Suppressor macrophage treated with lipopolysaccharide for 4 hours (primary cell): ENCODE data around the gene MEF2C.
"Not testable (repeated sequence)": the region's sequence is repeated elsewhere in the genome, so short reads cannot be mapped to it uniquely, and the experiment has no call there.

ENCODE experiments used
- DNase-seq: peaks from one replicate; pipeline ENCODE4 v3.0.0-alpha.2; 2020

Gene MEF2C

GRCh38 chr5:88883059-88883835, at the start of gene MEF2C:
Gene MEF2C (minus strand): TSS chr5:88883184. CDS start chr5:88823788, 59,396 bp downstream.
- peak; percentile 87 for DNase-seq

- DNase-seq: no peak
These were observed 49.6 kb upstream of the MEF2C start for GRCh38 chr5:88932541-88932940.

GRCh38 chr5:88930335-88930734, 47.4 kb upstream of the MEF2C start:
- DNase-seq: no peak

GRCh38 chr5:88929385-88929784, 46.4 kb upstream of the MEF2C start:
- DNase-seq: no peak

- no peak for DNase-seq
These were observed 43.8 kb upstream of the MEF2C start for GRCh38 chr5:88926774-88927173.

- no peak for DNase-seq
These were observed 42.9 kb upstream of the MEF2C start for GRCh38 chr5:88925692-88926490.

GRCh38 chr5:88924330-88924657, 41.3 kb upstream of the MEF2C start:
- DNase-seq: no peak

GRCh38 chr5:88923623-88924329, 40.8 kb upstream of the MEF2C start:
- no peak for DNase-seq

GRCh38 chr5:88912743-88913142, 29.8 kb upstream of the MEF2C start:
- DNase-seq: not testable (repeated sequence)

GRCh38 chr5:88911059-88911572, 28.1 kb upstream of the MEF2C start:
- DNase-seq: not testable (repeated sequence)

- DNase-seq: not testable (repeated sequence)
These were observed 21.5 kb upstream of the MEF2C start for GRCh38 chr5:88904478-88904877.

GRCh38 chr5:88903966-88904365, 21.0 kb upstream of the MEF2C start:
- not testable (repeated sequence) for DNase-seq

- not testable (repeated sequence) for DNase-seq
These were observed 18.1 kb upstream of the MEF2C start for GRCh38 chr5:88901077-88901476.

- no peak for DNase-seq
These were observed 16.2 kb upstream of the MEF2C start for GRCh38 chr5:88899096-88899737.

- no peak for DNase-seq
These were observed 14.8 kb upstream of the MEF2C start for GRCh38 chr5:88897748-88898147.

GRCh38 chr5:88895681-88896501, 12.9 kb upstream of the MEF2C start:
- no peak for DNase-seq

GRCh38 chr5:88892669-88893068, 9.7 kb upstream of the MEF2C start:
- no peak for DNase-seq

GRCh38 chr5:88890070-88890781, 7.2 kb upstream of the MEF2C start:
- no peak for DNase-seq

- DNase-seq: no peak
These were observed 6.4 kb upstream of the MEF2C start for GRCh38 chr5:88889189-88890069.

GRCh38 chr5:88888848-88889188, 5.8 kb upstream of the MEF2C start:
- DNase-seq: no peak
